B cell (primary cell): ENCODE results near the gene TSHZ3.

Experiments
- CTCF ChIP-seq: fragments of 200-600 bp; IDR thresholded peaks from one replicate; pipeline ENCODE4 v1.8.0; 2022; ENCODE audit warnings: antibody characterized with exemption, mild to moderate bottlenecking
- EZH2 ChIP-seq: IDR thresholded peaks from 2 replicates; pipeline ENCODE4 v1.6.1; 2012; ENCODE audit warnings: borderline replicate concordance, low read depth, mild to moderate bottlenecking, moderate library complexity, low read length; ENCODE audit not compliant: insufficient read depth, poor library complexity, severe bottlenecking

- TF ChIP-seq CTCF (no peak), EZH2 (no peak)
Observed at GRCh38 chr19:31310432-31311133, 38.7 kb downstream of the TSHZ3 start.
